GM19468 (cell line): ENCODE results near the gene SCGN.
"Not testable (repeated sequence)": the region's sequence is repeated elsewhere in the genome, so short reads cannot be mapped to it uniquely, and the experiment has no call there.

Experiments used
- ATAC-seq: cut with Tn5 transposase; IDR thresholded peaks from one replicate; pipeline ENCODE4 v1.9.1; 2021; ENCODE audit warnings: mild to moderate bottlenecking, moderate library complexity, moderate number of reproducible peaks; ENCODE audit not compliant: unreplicated experiment; ENCODE audit errors: extremely low read depth

SCGN gene

GRCh38 chr6:25715794-25716193 is 63.8 kb downstream of the SCGN start:
- no peak for ATAC-seq

GRCh38 chr6:25717866-25718740 is 66.1 kb downstream of the SCGN start:
- ATAC-seq, result no peak

- no peak for ATAC-seq
Observed at GRCh38 chr6:25726122-25726911, 74.3 kb downstream of the SCGN start.

- ATAC-seq, result no peak
Observed at GRCh38 chr6:25727028-25727427, 75.0 kb downstream of the SCGN start.

GRCh38 chr6:25730907-25731306 is 78.9 kb downstream of the SCGN start:
- no peak for ATAC-seq

GRCh38 chr6:25731721-25732120 is 79.7 kb downstream of the SCGN start:
- ATAC-seq, result no peak

GRCh38 chr6:25732468-25733198 is 80.6 kb downstream of the SCGN start:
- ATAC-seq, result no peak

GRCh38 chr6:25735261-25735660 is 83.2 kb downstream of the SCGN start:
- ATAC-seq, result no peak

GRCh38 chr6:25743868-25744267 is 91.9 kb downstream of the SCGN start:
- ATAC-seq, result no peak

- ATAC-seq, result no peak
Observed at GRCh38 chr6:25745836-25746235, 93.8 kb downstream of the SCGN start.

GRCh38 chr6:25746968-25747367 is 95.0 kb downstream of the SCGN start:
- no peak for ATAC-seq

GRCh38 chr6:25747477-25747876 is 95.5 kb downstream of the SCGN start:
- ATAC-seq, result no peak

GRCh38 chr6:25748049-25748448 is 96.0 kb downstream of the SCGN start:
- no peak for ATAC-seq

- not testable (repeated sequence) for ATAC-seq
Observed at GRCh38 chr6:25748601-25749517, 96.8 kb downstream of the SCGN start.

GRCh38 chr6:25749837-25750236 is 97.8 kb downstream of the SCGN start:
- no peak for ATAC-seq

GRCh38 chr6:25750906-25751305 is 98.9 kb downstream of the SCGN start:
- no peak for ATAC-seq
